HEK293T (cell line): ENCODE measurements around the gene ZC3H15.

Source experiments
- CTBP1 ChIP-seq: fragments of 450-650 bp; IDR thresholded peaks from 2 replicates; pipeline ENCODE4 v1.6.1; 2016; ENCODE audit warnings: borderline replicate concordance
- NFRKB ChIP-seq: fragments of 450-650 bp; IDR thresholded peaks from 2 replicates; pipeline ENCODE4 v1.6.1; 2016; ENCODE audit warnings: mild to moderate bottlenecking, moderate library complexity
- SUZ12 ChIP-seq: fragments of 450-650 bp; IDR thresholded peaks from 2 replicates; pipeline ENCODE4 v1.6.1; 2016; ENCODE audit warnings: mild to moderate bottlenecking
- TARDBP ChIP-seq: fragments of 450-650 bp; IDR thresholded peaks from 2 replicates; pipeline ENCODE4 v1.6.1; 2016

DNA sequence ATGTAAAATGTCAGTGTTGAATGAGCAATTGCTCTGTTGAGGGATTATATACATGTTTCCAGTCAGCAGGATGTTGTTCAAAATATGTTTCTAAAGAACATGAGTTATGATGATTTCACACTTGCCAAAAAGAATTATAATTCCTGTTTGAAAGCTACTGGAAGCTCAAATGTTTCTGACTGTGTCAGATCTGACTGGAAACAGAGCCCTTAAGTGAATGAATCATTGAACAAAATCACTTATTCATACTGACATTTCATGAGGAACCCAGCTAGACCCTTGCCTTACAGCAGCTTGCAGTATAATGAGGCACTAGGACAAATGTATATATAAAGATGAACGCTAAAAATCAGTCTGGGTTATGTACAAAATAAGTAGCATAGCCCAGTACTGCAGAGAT, 68.4 kb downstream of the ZC3H15 start:
- no peak for TF ChIP-seq NFRKB
- TF ChIP-seq TARDBP, result no peak
- no peak for TF ChIP-seq CTBP1
- no peak for TF ChIP-seq SUZ12
